Measurements from ENCODE around the gene DHRS12.

Gene DHRS12

DNA sequence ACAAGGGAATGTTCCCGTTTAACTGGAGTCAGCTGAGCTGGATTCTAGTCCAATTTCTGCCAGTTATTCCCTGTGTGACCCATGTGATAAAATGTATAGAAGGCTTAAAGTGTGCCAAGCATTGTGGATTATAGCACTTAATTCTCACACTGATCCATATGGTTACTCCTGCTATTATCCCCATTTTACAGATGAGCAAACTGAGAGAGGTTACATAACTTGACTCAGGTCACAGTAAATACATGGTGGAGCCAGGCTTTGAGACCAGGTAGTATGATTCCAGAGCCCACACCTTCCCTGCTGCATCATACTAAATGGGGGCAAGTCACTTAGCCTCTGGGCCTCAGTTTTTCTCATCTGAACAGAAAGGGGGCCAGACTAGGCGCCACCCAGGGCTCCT, 2.0 kb upstream of the DHRS12 start:
- no peaks in the 10 kb centered on the region for H3K9me3 Mint-ChIP-seq
- no peaks in the 10 kb centered on the region for H3K27me3 Mint-ChIP-seq
- no peak overlapping the region for H3K4me3 Mint-ChIP-seq
- H3K27ac Mint-ChIP-seq, result peak overlapping the region; percentile 94
- peaks cover 17% of the 10 kb centered on the region for H3K36me3 Mint-ChIP-seq (ENCODE audit: low read depth)
- H3K4me1 Mint-ChIP-seq (ENCODE audit: low read depth), result peaks cover 51% of the 10 kb centered on the region

DNA sequence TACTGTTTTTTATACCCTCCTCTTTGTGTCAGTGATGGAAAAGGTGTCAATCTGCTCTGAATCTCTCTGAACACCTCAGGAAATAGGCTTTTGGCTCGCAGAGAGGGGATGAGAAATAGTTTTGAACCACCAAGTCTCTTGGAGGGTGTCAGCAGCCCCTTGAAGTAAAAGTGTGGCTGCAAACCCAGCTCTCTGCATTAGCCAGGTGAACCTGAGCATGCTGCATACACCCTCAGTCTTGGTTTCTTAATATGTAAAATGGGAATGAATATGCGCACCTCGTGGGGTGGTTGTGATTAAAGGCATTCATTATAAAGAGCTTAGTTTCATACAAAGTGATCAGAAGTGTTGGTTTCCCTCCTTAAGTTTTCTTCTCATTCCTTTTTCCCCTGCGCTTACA, 1.4 kb upstream of the DHRS12 start:
- Mint-ChIP-seq H3K27ac (peak overlapping the region; percentile 94), H3K4me3 (peak overlapping the region; percentile 88), H3K36me3 (ENCODE audit: low read depth) (peaks cover 17% of the 10 kb centered on the region), H3K4me1 (ENCODE audit: low read depth) (peaks cover 49% of the 10 kb centered on the region), H3K27me3 (no peaks in the 10 kb centered on the region), H3K9me3 (no peaks in the 10 kb centered on the region)

DNA sequence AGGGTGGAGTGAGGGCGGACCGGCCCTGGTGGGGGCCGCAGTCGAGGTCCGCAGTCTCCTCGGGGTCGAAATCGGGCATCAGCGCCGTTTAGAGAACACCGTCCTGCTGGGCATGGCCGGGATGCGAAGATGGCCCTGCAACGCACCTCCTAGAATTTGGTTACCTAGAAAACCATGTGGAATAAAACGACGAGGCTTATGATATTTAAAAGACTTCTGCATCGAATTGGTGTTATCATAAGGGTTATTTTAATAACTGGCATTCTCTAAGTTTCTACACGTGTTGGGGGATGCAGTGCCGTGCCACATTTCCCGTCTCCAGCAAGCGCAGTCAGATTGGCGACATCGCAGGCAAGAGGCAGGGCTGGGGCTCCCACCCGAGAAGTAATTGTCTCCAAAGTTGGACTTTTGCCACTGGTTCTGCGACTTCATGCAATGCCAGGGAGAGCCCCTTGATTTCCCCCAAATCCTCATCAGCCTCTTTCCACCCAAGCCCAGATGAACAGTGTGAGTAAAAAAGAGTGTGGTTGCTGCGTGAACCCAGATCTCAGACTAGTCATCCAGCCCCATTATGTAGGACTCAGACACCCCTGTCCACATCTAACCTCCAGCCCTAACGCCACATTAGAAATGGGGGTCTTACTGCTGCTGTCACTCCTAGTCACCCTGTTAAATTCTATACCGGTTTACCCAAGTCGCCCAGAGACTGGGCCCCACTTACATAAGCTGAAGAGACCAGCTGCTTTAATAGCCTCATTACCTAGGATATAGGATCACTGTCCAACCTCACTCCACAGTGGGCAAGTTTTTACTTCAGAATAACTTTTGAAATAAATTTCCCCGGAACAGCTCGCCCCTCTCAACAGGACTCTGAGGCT, 571 bp upstream of the DHRS12 start:
- Mint-ChIP-seq H3K9me3 (no peaks in the 10 kb centered on the region), H3K36me3 (ENCODE audit: low read depth) (peaks cover 17% of the 10 kb centered on the region), H3K4me3 (peak overlapping the region; percentile 88), H3K27me3 (no peaks in the 10 kb centered on the region), H3K4me1 (ENCODE audit: low read depth) (peaks cover 49% of the 10 kb centered on the region), H3K27ac (peak overlapping the region; percentile 94)

DNA sequence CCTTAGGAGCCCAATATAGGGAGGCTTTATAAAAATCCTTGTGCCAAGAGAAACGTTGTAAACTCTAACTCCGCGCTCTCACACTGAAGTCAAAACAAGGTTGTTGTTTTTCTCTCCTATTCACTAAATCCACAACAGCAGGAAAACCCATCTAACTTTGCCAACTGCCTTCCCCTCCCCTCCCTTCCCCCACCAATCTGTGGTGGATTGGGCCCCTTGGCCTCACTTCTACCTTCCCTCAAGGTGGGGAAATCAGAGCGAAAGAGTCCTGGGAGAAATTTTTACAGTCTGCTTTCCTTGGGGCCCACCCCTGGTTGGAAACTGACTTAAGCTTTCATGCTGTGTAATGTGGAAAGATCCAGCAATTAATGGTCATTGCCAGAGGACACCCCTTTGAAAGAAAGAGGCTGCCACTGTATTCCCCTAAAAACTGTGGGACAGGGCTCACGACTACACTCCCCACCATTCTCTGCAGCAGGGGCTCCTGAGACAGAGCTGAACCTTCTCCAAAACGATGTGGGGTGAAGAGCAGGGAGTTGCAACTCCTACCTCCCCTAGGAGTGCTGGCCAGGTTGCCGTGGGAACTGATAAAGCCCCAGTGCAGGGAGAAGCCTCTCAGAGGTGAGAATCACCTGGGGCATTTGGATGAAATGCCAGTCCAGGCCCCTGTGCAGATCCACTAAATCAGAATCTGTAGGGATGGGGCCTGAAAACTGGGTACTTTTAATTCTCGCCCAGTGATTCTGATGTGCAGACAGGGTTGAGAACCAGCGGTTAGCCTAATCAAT, 1.1 kb downstream of the DHRS12 start:
- H3K27me3 Mint-ChIP-seq, result no peaks in the 10 kb centered on the region
- H3K4me1 Mint-ChIP-seq (ENCODE audit: low read depth), result peaks cover 51% of the 10 kb centered on the region
- no peaks in the 10 kb centered on the region for H3K9me3 Mint-ChIP-seq
- peaks cover 10% of the 10 kb centered on the region for H3K36me3 Mint-ChIP-seq (ENCODE audit: low read depth)
- H3K4me3 Mint-ChIP-seq, result peak overlapping the region; percentile 95
- H3K27ac Mint-ChIP-seq, result peak overlapping the region; percentile 100

DNA sequence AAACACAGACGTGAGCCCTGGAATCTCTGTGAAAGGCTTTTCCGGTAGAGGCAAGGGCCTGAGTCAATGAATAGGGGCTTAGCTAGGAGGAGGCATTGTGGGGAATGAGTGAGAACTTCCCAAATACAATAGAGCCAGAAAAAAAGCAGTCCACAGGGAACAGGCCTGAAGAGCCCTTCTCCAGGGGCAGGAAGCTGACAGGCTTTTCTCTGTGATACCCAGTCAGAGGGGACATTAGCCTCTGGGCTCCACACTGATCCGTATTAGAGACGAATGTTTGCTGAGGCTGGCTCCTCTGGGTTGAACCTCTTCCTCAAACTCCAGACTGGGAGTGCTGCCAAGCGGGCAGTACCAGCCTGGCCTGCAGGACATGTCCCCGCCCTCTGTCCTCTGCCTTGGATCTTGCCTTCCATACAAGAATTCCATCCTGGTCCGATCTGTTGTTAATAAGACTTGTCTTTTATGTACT, 2.3 kb downstream of the DHRS12 start:
- H3K4me1 Mint-ChIP-seq (ENCODE audit: low read depth), result peaks cover 55% of the 10 kb centered on the region
- H3K36me3 Mint-ChIP-seq (ENCODE audit: low read depth), result peaks cover 11% of the 10 kb centered on the region
- H3K27ac Mint-ChIP-seq, result peak overlapping the region; percentile 100
- H3K27me3 Mint-ChIP-seq, result no peaks in the 10 kb centered on the region
- peak overlapping the region; percentile 95 for H3K4me3 Mint-ChIP-seq
- no peaks in the 10 kb centered on the region for H3K9me3 Mint-ChIP-seq

DNA sequence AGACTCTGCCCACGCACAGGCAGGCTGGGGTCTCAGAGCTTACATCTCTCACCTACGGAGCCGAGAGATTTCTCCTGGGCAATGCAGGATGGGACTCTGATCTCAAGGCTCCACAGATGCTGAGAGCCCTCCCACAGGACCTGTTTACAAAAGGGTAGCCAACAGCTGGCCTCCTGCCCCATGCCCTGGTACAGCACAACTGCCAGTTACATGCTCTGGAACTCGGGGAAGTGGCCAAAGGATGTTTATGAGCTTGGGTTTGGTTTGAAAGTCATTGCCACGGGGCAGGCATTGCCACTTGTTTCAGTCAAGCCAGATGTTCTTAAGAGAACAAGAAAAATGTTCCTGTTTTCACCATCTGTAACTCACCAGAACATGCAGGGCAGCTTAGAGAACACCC, 3.5 kb downstream of the DHRS12 start:
- no peaks in the 10 kb centered on the region for H3K27me3 Mint-ChIP-seq
- no peaks in the 10 kb centered on the region for H3K9me3 Mint-ChIP-seq
- H3K4me1 Mint-ChIP-seq (ENCODE audit: low read depth), result peaks cover 54% of the 10 kb centered on the region
- peaks cover 8% of the 10 kb centered on the region for H3K36me3 Mint-ChIP-seq (ENCODE audit: low read depth)
- H3K27ac Mint-ChIP-seq, result no peak overlapping the region
- no peak overlapping the region for H3K4me3 Mint-ChIP-seq

DNA sequence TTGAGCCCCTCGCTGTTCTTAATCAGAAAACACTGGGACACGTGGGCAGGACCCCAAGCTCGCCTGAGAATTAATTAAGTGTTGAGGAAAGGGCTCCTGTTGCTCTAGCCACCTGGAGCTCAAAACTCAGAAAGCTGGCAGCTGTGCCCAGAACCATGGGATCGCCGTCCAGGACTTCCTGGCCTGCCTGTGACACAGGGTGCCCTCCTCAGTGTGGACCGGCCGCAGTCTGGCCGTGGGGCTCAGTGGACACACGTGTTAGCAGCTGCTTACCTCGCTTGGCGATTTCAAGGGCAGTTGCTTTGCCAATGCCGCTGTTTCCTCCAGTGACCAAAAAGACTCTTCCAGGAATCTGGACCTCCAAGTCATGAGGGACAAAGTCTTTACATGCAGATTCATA, 4.7 kb downstream of the DHRS12 start:
- H3K4me3 Mint-ChIP-seq, result no peak overlapping the region
- peaks cover 53% of the 10 kb centered on the region for H3K4me1 Mint-ChIP-seq (ENCODE audit: low read depth)
- H3K27me3 Mint-ChIP-seq, result no peaks in the 10 kb centered on the region
- no peaks in the 10 kb centered on the region for H3K9me3 Mint-ChIP-seq
- no peak overlapping the region for H3K27ac Mint-ChIP-seq
- peaks cover 3% of the 10 kb centered on the region for H3K36me3 Mint-ChIP-seq (ENCODE audit: low read depth)

DNA sequence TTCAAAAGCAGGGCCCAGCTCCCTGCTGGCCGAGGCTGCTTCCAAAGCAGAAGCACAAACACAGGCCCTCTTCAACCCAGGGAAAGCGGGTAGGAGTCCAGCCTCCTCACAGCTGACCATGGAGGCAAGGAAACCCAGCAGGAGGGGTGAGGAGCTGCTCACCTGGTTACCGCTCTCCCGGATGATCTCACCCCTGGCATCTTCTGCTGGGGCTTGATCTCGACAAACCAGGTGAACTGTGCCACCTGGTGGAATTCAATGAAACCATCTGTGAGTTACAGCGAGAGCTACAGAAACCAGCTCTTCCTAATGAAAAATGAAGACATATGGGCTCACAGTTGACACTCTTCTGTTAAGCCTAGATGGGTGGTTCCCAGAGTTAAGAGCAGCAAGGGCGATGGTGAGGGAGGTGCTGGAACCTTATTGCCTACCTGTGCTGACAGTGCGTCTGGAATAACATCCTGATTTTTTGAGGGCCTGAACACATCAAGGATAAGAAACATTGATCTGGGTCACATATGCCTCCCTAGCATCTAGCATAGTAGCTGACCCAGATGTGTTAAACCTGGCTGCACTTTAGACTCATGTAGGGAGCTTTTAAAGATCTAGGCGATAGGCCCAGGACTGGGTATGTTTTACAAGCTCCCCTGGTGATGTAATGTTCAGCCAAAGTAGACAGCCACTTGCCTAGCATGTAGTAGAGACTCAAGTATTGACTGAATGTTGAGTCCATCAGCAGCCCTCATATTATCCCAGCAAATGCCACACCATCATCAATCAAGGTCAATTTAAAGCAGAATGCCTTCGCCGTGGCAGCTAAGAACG, 6.1 kb downstream of the DHRS12 start:
- H3K36me3 Mint-ChIP-seq (ENCODE audit: low read depth), result peaks cover 7% of the 10 kb centered on the region
- no peak overlapping the region for H3K4me3 Mint-ChIP-seq
- H3K27me3 Mint-ChIP-seq, result no peaks in the 10 kb centered on the region
- H3K27ac Mint-ChIP-seq, result no peak overlapping the region
- H3K4me1 Mint-ChIP-seq (ENCODE audit: low read depth), result peaks cover 60% of the 10 kb centered on the region
- no peaks in the 10 kb centered on the region for H3K9me3 Mint-ChIP-seq

DNA sequence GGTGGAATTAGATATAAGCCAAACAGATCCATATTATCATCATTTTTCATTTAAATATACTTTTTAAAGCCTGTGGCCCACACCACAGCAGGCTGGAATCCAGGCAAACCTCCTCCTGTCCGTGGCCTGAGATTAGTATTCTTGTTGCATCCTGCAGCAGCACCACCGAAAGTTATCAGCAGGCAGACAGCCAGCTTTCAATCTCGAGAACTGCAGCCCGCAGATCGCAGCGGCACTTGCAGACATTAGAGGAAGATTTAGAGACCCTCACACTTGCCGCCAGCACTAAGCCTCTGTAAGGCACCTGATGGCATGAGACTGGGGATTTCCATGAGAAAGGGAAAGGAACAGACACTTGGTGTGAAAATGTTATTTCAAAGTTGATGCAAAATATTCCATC, 7.4 kb downstream of the DHRS12 start:
- Mint-ChIP-seq H3K27me3 (no peaks in the 10 kb centered on the region), H3K4me1 (ENCODE audit: low read depth) (peaks cover 53% of the 10 kb centered on the region), H3K4me3 (no peak overlapping the region), H3K36me3 (ENCODE audit: low read depth) (peaks cover 10% of the 10 kb centered on the region), H3K9me3 (no peaks in the 10 kb centered on the region), H3K27ac (no peak overlapping the region)

DNA sequence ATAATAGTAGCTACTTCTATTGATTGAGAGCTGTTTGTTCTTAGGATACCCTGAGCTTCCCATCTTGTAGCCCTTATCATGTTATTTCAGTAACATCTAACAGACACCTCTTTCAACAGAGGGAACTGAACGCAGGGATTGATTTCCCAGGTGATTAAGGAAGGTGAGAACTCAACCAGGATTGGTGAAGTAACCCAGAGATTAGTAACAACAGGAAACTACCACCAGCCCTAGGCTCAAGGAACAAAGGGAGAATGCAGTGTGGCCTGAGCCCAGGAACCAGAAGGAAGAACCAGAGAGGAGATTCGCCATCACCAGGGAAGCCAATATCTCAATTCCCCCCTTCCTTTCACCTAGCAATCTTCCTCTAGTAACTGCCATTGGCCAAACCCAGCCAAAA, 8.5 kb downstream of the DHRS12 start:
- H3K27me3 Mint-ChIP-seq, result no peaks in the 10 kb centered on the region
- H3K9me3 Mint-ChIP-seq, result no peaks in the 10 kb centered on the region
- H3K27ac Mint-ChIP-seq, result peak overlapping the region; percentile 34
- peaks cover 50% of the 10 kb centered on the region for H3K4me1 Mint-ChIP-seq (ENCODE audit: low read depth)
- H3K36me3 Mint-ChIP-seq (ENCODE audit: low read depth), result peaks cover 10% of the 10 kb centered on the region
- no peak overlapping the region for H3K4me3 Mint-ChIP-seq

DNA sequence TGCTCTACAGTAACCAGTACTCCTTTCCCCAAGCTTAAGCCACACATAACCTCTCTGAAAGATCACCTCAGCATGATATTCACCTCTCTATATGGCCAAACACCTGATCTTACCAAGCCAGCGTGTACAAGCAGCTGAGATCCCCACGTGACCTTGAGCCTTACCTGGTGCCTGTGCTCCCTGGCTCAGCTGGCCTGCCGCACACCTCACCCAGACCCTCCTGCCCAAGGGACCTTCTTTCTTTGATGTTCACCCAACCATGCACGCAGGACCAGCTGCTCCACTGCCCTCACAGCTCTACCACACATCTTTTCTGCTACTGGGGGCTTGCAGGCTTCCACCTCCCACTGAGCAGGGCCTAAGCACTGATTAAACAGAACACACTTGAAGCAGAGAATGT, 9.0 kb downstream of the DHRS12 start:
- no peaks in the 10 kb centered on the region for H3K27me3 Mint-ChIP-seq
- H3K27ac Mint-ChIP-seq, result no peak overlapping the region
- peaks cover 50% of the 10 kb centered on the region for H3K4me1 Mint-ChIP-seq (ENCODE audit: low read depth)
- H3K36me3 Mint-ChIP-seq (ENCODE audit: low read depth), result peaks cover 10% of the 10 kb centered on the region
- no peak overlapping the region for H3K4me3 Mint-ChIP-seq
- no peaks in the 10 kb centered on the region for H3K9me3 Mint-ChIP-seq

DNA sequence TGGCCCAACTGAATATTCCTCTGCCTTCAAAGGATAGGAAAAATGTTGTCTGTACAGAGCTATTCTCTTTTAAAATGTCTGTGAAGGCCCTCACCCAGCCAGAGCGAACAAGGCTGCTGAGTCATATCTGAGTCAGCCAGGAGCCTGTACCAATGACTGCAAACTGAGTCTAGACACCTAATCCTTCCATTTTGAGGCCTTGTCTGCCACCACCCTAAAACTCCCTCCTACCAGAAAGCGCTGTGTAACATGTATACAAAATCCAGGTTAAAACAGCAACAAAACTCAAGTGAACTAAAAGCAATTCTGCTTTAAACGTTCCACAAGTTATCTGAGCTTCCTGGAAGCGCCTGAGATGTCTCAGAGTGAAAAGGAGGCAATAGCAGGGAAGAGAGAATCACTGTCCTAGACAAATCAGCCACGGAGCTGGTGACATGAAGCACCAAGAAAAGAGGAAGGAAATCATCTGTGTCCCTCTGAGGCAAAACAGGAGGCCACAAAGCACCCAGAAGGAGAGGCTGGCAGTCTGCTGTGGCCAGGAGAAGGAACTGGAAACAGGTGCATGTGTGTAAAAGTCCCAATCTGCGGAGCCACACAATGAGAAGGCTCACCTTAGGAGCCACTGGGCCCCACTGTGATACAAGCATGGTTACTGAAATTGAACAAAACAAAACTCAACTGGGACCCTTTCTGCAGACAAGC, 10.2 kb downstream of the DHRS12 start:
- peak overlapping the region; percentile 93 for H3K27ac Mint-ChIP-seq
- peaks cover 16% of the 10 kb centered on the region for H3K36me3 Mint-ChIP-seq (ENCODE audit: low read depth)
- H3K4me1 Mint-ChIP-seq (ENCODE audit: low read depth), result peaks cover 50% of the 10 kb centered on the region
- no peaks in the 10 kb centered on the region for H3K9me3 Mint-ChIP-seq
- H3K4me3 Mint-ChIP-seq, result peak overlapping the region; percentile 51
- H3K27me3 Mint-ChIP-seq, result no peaks in the 10 kb centered on the region

DNA sequence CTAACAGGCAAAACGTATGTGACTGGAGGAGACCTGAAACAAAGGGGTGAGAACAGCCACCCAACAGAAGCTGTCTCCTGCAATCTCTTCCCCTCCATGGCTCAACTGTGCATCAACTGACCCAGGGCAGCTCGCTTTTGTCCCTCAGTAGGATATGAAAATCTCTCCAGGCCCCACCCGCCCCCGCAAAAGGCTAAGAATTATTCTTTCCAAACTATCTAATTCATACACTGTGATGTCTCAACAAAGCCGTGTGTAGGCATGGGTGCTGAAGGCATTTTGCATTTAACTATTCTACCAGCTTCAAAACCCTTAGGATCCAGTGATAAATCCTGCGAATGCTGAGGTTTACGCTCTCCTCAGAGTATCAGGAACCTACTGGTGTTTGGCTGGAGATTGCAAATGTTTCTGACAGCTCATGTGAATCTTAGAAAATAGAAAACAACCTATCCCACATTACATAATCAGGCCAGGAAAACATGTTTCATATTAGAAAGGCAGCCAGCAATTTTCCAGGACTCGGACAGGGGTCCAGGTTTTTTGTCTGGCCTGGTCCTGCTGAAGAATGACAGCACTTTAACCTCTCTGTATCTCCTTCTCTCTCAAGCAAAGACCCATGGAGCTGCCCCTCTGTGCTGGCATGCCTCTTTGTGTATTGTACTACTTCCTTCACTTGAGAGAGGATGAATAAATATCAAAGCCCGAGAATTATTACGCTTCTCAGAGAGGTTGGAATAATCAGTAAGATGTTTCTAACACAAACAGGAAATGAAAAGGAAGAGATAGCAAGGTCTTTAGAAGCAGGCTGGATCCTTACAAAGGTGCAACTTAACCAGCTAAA, 17.3 kb downstream of the DHRS12 start:
- no peak overlapping the region for H3K4me3 Mint-ChIP-seq
- no peak overlapping the region for H3K27ac Mint-ChIP-seq
- peaks cover 10% of the 10 kb centered on the region for H3K36me3 Mint-ChIP-seq (ENCODE audit: low read depth)
- H3K4me1 Mint-ChIP-seq (ENCODE audit: low read depth), result no peaks in the 10 kb centered on the region
- H3K9me3 Mint-ChIP-seq, result no peaks in the 10 kb centered on the region
- H3K27me3 Mint-ChIP-seq, result no peaks in the 10 kb centered on the region
